ENCODE data around the gene DOCK10.

DNA sequence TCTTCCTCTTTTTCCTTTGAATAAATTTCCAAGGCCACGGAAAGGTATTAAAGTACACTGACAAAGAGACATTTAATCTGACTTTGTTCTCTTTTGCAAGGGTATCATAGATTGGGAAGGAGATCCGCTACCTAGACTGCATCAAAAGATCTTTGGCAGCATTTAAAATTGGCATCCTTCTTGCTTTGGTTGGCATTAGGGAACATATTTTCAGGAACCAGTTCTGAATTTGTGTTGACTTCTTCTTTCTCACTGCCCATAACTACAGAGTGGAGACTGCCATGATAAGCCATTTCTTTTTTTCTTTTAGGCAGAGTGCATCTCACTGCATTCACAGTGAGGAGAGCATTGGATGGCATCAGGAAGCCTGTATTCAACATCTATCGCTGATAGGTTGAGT, 83.4 kb downstream of the DOCK10 start:
- TF ChIP-seq, protein P1, sequence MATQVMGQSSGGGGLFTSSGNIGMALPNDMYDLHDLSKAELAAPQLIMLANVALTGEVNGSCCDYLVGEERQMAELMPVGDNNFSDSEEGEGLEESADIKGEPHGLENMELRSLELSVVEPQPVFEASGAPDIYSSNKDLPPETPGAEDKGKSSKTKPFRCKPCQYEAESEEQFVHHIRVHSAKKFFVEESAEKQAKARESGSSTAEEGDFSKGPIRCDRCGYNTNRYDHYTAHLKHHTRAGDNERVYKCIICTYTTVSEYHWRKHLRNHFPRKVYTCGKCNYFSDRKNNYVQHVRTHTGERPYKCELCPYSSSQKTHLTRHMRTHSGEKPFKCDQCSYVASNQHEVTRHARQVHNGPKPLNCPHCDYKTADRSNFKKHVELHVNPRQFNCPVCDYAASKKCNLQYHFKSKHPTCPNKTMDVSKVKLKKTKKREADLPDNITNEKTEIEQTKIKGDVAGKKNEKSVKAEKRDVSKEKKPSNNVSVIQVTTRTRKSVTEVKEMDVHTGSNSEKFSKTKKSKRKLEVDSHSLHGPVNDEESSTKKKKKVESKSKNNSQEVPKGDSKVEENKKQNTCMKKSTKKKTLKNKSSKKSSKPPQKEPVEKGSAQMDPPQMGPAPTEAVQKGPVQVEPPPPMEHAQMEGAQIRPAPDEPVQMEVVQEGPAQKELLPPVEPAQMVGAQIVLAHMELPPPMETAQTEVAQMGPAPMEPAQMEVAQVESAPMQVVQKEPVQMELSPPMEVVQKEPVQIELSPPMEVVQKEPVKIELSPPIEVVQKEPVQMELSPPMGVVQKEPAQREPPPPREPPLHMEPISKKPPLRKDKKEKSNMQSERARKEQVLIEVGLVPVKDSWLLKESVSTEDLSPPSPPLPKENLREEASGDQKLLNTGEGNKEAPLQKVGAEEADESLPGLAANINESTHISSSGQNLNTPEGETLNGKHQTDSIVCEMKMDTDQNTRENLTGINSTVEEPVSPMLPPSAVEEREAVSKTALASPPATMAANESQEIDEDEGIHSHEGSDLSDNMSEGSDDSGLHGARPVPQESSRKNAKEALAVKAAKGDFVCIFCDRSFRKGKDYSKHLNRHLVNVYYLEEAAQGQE (IDR thresholded peaks at IDR 0.05; ENCODE audit: insufficient read depth in 1 of 2, low read depth in 2 of 2, low read length in 1 of 2): no peak
- no peak for TF ChIP-seq CTCF (IDR thresholded peaks at IDR 0.05)
- TF ChIP-seq POLR2AphosphoS5 (IDR thresholded peaks at IDR 0.05; ENCODE audit: low read depth, low read length): no peak
- TF ChIP-seq TCF7L2 (IDR thresholded peaks at IDR 0.05; ENCODE audit: low read depth, low read length): no peak
- no peak for TF ChIP-seq SIN3A (IDR thresholded peaks at IDR 0.05; ENCODE audit: borderline replicate concordance, insufficient read depth, low read depth, low read length)

Measured in Panc1 (cell line).